Testis (tissue), 2 donors: ENCODE measurements around the gene CLDND2.

Experiments
- POLR2A ChIP-seq: fragments of 450-650 bp; IDR thresholded peaks from one replicate; pipeline ENCODE4 v1.6.1; 2017; ENCODE audit warnings: antibody characterized with exemption, mild to moderate bottlenecking, moderate library complexity
- TF ChIP-seq, protein P1 (sequence below), 3 experiments: fragments of 450-650 bp in 2 of 3; fragments of 200-600 bp in 1 of 3; sonication (generic) in 1 of 3; IDR thresholded peaks; one replicate each; pipeline ENCODE4 v1.5.1; 2016 to 2019; ENCODE audit warnings: antibody characterized with exemption in 3 of 3, mild to moderate bottlenecking in 2 of 3, moderate library complexity in 1 of 3

GRCh38 chr19:51324167-51324481 is 44.7 kb downstream of the CLDND2 start:
- TF ChIP-seq, protein P1, sequence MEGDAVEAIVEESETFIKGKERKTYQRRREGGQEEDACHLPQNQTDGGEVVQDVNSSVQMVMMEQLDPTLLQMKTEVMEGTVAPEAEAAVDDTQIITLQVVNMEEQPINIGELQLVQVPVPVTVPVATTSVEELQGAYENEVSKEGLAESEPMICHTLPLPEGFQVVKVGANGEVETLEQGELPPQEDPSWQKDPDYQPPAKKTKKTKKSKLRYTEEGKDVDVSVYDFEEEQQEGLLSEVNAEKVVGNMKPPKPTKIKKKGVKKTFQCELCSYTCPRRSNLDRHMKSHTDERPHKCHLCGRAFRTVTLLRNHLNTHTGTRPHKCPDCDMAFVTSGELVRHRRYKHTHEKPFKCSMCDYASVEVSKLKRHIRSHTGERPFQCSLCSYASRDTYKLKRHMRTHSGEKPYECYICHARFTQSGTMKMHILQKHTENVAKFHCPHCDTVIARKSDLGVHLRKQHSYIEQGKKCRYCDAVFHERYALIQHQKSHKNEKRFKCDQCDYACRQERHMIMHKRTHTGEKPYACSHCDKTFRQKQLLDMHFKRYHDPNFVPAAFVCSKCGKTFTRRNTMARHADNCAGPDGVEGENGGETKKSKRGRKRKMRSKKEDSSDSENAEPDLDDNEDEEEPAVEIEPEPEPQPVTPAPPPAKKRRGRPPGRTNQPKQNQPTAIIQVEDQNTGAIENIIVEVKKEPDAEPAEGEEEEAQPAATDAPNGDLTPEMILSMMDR (IDR thresholded peaks at IDR 0.05): no peak
- no peak for TF ChIP-seq POLR2A
